Type B pancreatic cell (in vitro differentiated cells): ENCODE data around the gene TMEM131L. TPM values are rescaled to one million over a fixed set of nuclear protein-coding genes. Genes with fewer than 3 reads are reported as not detected.
"Not testable (repeated sequence)": the region's sequence is repeated elsewhere in the genome, so short reads cannot be mapped to it uniquely, and the experiment has no call there.

Experiments
- DNase-seq: peaks from one replicate; pipeline ENCODE4 v3.0.0; 2021; ENCODE audit warnings: mixed read lengths; ENCODE audit not compliant: unreplicated experiment; ENCODE audit errors: extremely low spot score
- H3K27ac Mint-ChIP-seq: 2 replicates; pipeline ENCODE4 v1.8.0; 2021; ENCODE audit warnings: mild to moderate bottlenecking, mixed read lengths
- H3K27me3 Mint-ChIP-seq: 2 replicates; pipeline ENCODE4 v1.8.0; 2021; ENCODE audit warnings: mixed read lengths
- H3K36me3 Mint-ChIP-seq: 2 replicates; pipeline ENCODE4 v1.8.0; 2021; ENCODE audit warnings: mixed read lengths
- H3K4me1 Mint-ChIP-seq: one replicate; pipeline ENCODE4 v1.8.0; 2021; ENCODE audit warnings: mixed read lengths; ENCODE audit not compliant: unreplicated experiment
- H3K4me3 Mint-ChIP-seq: 2 replicates; pipeline ENCODE4 v1.8.0; 2021; ENCODE audit warnings: mild to moderate bottlenecking, mixed read lengths
- H3K9me3 Mint-ChIP-seq: 2 replicates; pipeline ENCODE4 v1.8.0; 2021; ENCODE audit warnings: mixed read lengths
- CTCF ChIP-seq: fragments of 200-600 bp; sonication (generic); conservative IDR thresholded peaks from 2 replicates; pipeline ENCODE4 v1.5.0; 2021; ENCODE audit warnings: antibody characterized with exemption, mild to moderate bottlenecking
- total RNA-seq: library from RNA; stranded (reverse); gene quantifications from 2 replicates; pipeline ENCODE4 v1.2.1, GENCODE V29; 2021; ENCODE audit warnings: low replicate concordance

TMEM131L gene
- total RNA-seq, 1 donor from 2014 or later, result 21.3 TPM

GRCh38 chr4:153546280-153546679, 80.1 kb downstream of the TMEM131L start:
- H3K27me3 Mint-ChIP-seq, result no peaks in the 10 kb centered on the region
- H3K4me3 Mint-ChIP-seq, result no peak overlapping the region
- peaks cover 26% of the 10 kb centered on the region for H3K4me1 Mint-ChIP-seq
- H3K9me3 Mint-ChIP-seq, result no peaks in the 10 kb centered on the region
- peaks cover 14% of the 10 kb centered on the region for H3K36me3 Mint-ChIP-seq
- no peak for TF ChIP-seq CTCF
- no peak overlapping the region for H3K27ac Mint-ChIP-seq
- DNase-seq, result no peak

- TF ChIP-seq CTCF, result no peak
- Mint-ChIP-seq H3K36me3 (peaks cover 13% of the 10 kb centered on the region), H3K27me3 (no peaks in the 10 kb centered on the region), H3K27ac (no peak overlapping the region), H3K4me1 (peaks cover 26% of the 10 kb centered on the region), H3K9me3 (no peaks in the 10 kb centered on the region), H3K4me3 (no peak overlapping the region)
- no peak for DNase-seq
Observed at GRCh38 chr4:153547520-153547919, 81.4 kb downstream of the TMEM131L start.

- peaks cover 14% of the 10 kb centered on the region for H3K36me3 Mint-ChIP-seq
- H3K27ac Mint-ChIP-seq, H3K4me3 Mint-ChIP-seq, H3K9me3 Mint-ChIP-seq, H3K27me3 Mint-ChIP-seq, DNase-seq: not testable (repeated sequence)
- peaks cover 36% of the 10 kb centered on the region for H3K4me1 Mint-ChIP-seq
Observed at GRCh38 chr4:153548907-153549306, 82.7 kb downstream of the TMEM131L start.

GRCh38 chr4:153549405-153549804, 83.2 kb downstream of the TMEM131L start:
- Mint-ChIP-seq H3K4me3 (no peak overlapping the region), H3K27me3 (no peaks in the 10 kb centered on the region), H3K9me3 (no peaks in the 10 kb centered on the region), H3K27ac (no peak overlapping the region), H3K36me3 (peaks cover 13% of the 10 kb centered on the region), H3K4me1 (peaks cover 35% of the 10 kb centered on the region)
- no peak for DNase-seq
- no peak for TF ChIP-seq CTCF

GRCh38 chr4:153553155-153553818, 87.1 kb downstream of the TMEM131L start:
- no peak overlapping the region for H3K27ac Mint-ChIP-seq

GRCh38 chr4:153553819-153554170, 87.6 kb downstream of the TMEM131L start:
- Mint-ChIP-seq H3K4me1 (peaks cover 19% of the 10 kb centered on the region), H3K27me3 (no peaks in the 10 kb centered on the region)

More at GRCh38 chr4:153553155-153553818, 87.1 kb downstream of the TMEM131L start:
- peaks cover 19% of the 10 kb centered on the region for H3K4me1 Mint-ChIP-seq
- no peak for TF ChIP-seq CTCF
- H3K36me3 Mint-ChIP-seq, result peaks cover 9% of the 10 kb centered on the region
- no peaks in the 10 kb centered on the region for H3K9me3 Mint-ChIP-seq
- peak overlapping the region; percentile 50 for H3K4me3 Mint-ChIP-seq
- no peaks in the 10 kb centered on the region for H3K27me3 Mint-ChIP-seq
- DNase-seq, result no peak

More at GRCh38 chr4:153553819-153554170, 87.6 kb downstream of the TMEM131L start:
- no peak for DNase-seq
- Mint-ChIP-seq H3K27ac (no peak overlapping the region), H3K4me3 (peak overlapping the region; percentile 50), H3K36me3 (peaks cover 9% of the 10 kb centered on the region), H3K9me3 (no peaks in the 10 kb centered on the region)
- no peak for TF ChIP-seq CTCF
